Activated CD4-positive, alpha-beta T cell treated with anti-CD3 and anti-CD28 coated beads for 36 hours (primary cell): Measurements from ENCODE around the gene ELL. TPM values are rescaled to one million over a fixed set of nuclear protein-coding genes. Genes with fewer than 3 reads are reported as not detected.

Experiments used
- ATAC-seq: fragments of 200-7000 bp; cut with Tn5 transposase; one replicate; pipeline ENCODE4 v1.10.0; 2021; ENCODE audit warnings: mild to moderate bottlenecking, moderate library complexity
- CTCF ChIA-PET: fragments of 350-600 bp; sonication (Branson Sonifier 250); formaldehyde crosslinking; loops from one replicate; lab custom pipeline; 2021; ENCODE audit warnings: antibody characterized with exemption; lab: Charles Lee
- POLR2A ChIA-PET: fragments of 350-600 bp; sonication (Branson Sonifier 250); formaldehyde crosslinking; loops from one replicate; lab custom pipeline; 2021; ENCODE audit warnings: antibody characterized with exemption, inconsistent platforms; lab: Charles Lee
- DNase-seq: peaks from one replicate; pipeline ENCODE4 v3.0.0-alpha.2; 2020
- H3K27ac Mint-ChIP-seq: one replicate; pipeline ENCODE4 v1.8.0; 2021; ENCODE audit warnings: mixed read lengths
- H3K27me3 Mint-ChIP-seq: one replicate; pipeline ENCODE4 v1.8.0; 2021; ENCODE audit warnings: mixed read lengths
- H3K36me3 Mint-ChIP-seq: one replicate; pipeline ENCODE4 v1.8.0; 2021; ENCODE audit warnings: low read depth, mixed read lengths
- H3K4me1 Mint-ChIP-seq: one replicate; pipeline ENCODE4 v1.8.0; 2021; ENCODE audit warnings: mixed read lengths
- H3K4me3 Mint-ChIP-seq: one replicate; pipeline ENCODE4 v1.8.0; 2021; ENCODE audit warnings: mild to moderate bottlenecking, moderate library complexity, mixed read lengths
- H3K9me3 Mint-ChIP-seq: one replicate; pipeline ENCODE4 v1.8.0; 2021; ENCODE audit warnings: low read depth, mixed read lengths
- intact Hi-C, 2 experiments: fragments of 100-400 bp; cut with DNase I in 1 of 2; cut with micrococcal nuclease in 1 of 2; formaldehyde crosslinking; loops; one replicate each; pipeline versions ENCODE4 v1.14.2 to v1.15.1; 2022 to 2024; cut with DNase I, micrococcal nuclease
- total RNA-seq, 2 experiments: library from RNA; stranded (reverse); gene quantifications; one replicate each; pipeline ENCODE4 v1.2.3, GENCODE V29; 2021

ELL gene
- total RNA-seq, 2 experiments from 2014 or later: 20.2 to 21.4 TPM

- ChIA-PET CTCF (interaction anchor here (0.6 to 1.2 kb wide), 4 partner anchors 11 to 87 kb away, joined by 3 to 4 read pairs (median 4); no protein-coding TSS in a partner anchor), POLR2A (no interaction called here)
- Mint-ChIP-seq H3K9me3 (no peaks in the 10 kb centered on the region), H3K27me3 (no peaks in the 10 kb centered on the region), H3K27ac (no peak overlapping the region), H3K4me3 (no peak overlapping the region), H3K36me3 (peaks cover 23% of the 10 kb centered on the region), H3K4me1 (no peaks in the 10 kb centered on the region)
- ATAC-seq (no peak), DNase-seq (no peak)
- intact Hi-C loops: no loop called here
Measured at GRCh38 chr19:18457483-18458331, 64.2 kb downstream of the ELL start.

DNA sequence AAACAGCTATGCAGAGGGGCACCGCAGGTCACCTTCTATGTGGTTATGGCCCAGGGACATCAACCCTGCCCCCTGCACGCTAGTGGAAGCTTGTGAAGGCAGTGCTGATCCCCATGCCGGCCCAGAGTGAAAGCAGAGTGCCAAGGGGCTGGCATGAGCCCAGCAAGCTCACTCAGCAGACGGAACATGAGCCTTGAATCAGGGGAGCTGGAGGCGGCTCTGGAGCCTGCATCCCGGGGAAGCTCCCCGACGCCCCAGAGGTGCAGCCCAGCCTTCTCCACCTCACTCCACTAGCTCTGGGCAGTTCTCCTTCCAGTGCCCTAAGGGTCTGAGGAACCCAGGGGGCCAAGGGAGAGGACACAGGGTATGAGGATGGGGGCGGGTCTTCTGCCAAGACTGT is 64.9 kb downstream of the ELL start:
- ChIA-PET CTCF (interaction anchor here (0.5 to 1.2 kb wide), 3 partner anchors 11 to 219 kb away, joined by 3 to 4 read pairs (median 4); no protein-coding TSS in a partner anchor), POLR2A (interaction anchor here (0.7 kb wide), 1 partner anchor 835 kb away, joined by 4 read pairs; no protein-coding TSS in a partner anchor)
- Mint-ChIP-seq H3K4me3 (no peak overlapping the region), H3K36me3 (peaks cover 22% of the 10 kb centered on the region), H3K9me3 (no peaks in the 10 kb centered on the region), H3K4me1 (no peaks in the 10 kb centered on the region), H3K27ac (no peak overlapping the region), H3K27me3 (no peaks in the 10 kb centered on the region)
- no peak for ATAC-seq
- no peak for DNase-seq
- intact Hi-C loops: no loop called here

DNA sequence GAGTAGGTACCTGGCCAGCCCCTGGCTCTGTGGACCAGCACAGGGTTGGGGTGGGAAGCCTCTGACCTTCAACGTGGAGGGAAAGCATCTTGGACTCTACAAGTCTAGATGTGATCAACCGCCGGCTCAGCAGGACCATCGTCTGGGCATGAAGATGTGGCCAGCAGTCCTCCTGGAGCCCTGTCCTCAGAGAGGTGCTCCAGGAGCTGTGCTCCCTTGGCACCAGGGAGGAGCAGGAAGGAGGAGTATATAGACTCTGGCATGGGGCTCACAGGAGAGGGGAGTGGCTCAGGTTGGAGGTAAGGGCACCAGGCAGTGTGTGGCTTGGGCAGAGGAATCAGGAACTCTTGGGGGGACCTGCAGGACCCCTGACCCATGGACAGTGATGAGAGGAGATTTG is 65.6 kb downstream of the ELL start:
- Mint-ChIP-seq H3K4me3 (no peak overlapping the region), H3K36me3 (peaks cover 15% of the 10 kb centered on the region), H3K27me3 (no peaks in the 10 kb centered on the region), H3K9me3 (no peaks in the 10 kb centered on the region), H3K27ac (no peak overlapping the region), H3K4me1 (no peaks in the 10 kb centered on the region)
- intact Hi-C loops: no loop called here
- no peak for ATAC-seq
- CTCF ChIA-PET: interaction anchor here (1.2 kb wide), 1 partner anchor 12 kb away, joined by 3 read pairs; no protein-coding TSS in a partner anchor
- DNase-seq: no peak
- POLR2A ChIA-PET: interaction anchor here (0.7 kb wide), 1 partner anchor 834 kb away, joined by 4 read pairs; no protein-coding TSS in a partner anchor

DNA sequence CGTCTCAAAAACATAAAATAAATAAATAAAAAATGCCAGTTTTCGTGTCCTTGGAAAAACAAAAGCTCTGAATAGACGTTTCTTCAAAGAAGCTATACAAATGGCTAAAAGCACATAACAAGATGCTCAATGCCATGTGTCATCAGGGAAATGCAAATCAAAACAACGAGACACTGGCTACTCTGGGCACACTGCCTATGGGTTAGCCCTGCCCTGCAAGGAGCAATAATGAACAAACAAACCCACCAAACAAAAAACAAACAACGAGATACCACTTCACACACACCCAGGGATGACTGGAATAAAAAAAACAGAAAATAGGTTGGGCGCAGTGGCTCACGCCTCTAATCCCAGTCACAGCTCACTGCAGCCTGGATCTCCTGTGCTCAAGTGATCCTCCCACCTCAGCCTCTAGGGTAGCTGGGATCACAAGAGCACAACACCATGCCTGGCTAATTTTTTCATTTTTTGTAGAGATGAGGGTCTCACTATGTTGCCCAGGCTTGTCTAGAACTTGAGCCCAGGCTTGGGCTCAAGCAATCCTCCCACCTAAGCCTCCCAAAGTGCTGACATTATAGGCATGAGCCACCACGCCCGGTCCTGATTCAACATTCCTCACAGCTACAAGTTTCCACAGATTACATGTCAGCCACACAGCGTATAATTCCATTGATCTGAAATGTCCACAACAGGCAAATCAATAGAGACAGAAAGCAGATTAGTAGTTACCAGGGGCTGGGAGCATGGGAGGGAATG is 68.4 kb downstream of the ELL start:
- H3K4me3 Mint-ChIP-seq: no peak overlapping the region
- POLR2A ChIA-PET: no interaction called here
- CTCF ChIA-PET: interaction anchor here (0.5 to 1.8 kb wide), 5 partner anchors 13 to 650 kb away, joined by 3 to 5 read pairs (median 3); no protein-coding TSS in a partner anchor
- no peak for ATAC-seq
- H3K9me3 Mint-ChIP-seq: no peaks in the 10 kb centered on the region
- peak overlapping the region; percentile 3 for H3K27ac Mint-ChIP-seq
- no peaks in the 10 kb centered on the region for H3K27me3 Mint-ChIP-seq
- no peaks in the 10 kb centered on the region for H3K4me1 Mint-ChIP-seq
- peaks cover 15% of the 10 kb centered on the region for H3K36me3 Mint-ChIP-seq
- no peak for DNase-seq
- intact Hi-C loops: loop anchor here in 1 of 2 experiments (5.0 kb wide), 1 partner anchor 134 kb away; the partner anchor contains the start of gene REX1BD

GRCh38 chr19:18452386-18452785 is 69.5 kb downstream of the ELL start:
- Mint-ChIP-seq H3K9me3 (no peaks in the 10 kb centered on the region), H3K4me3 (no peak overlapping the region), H3K4me1 (no peaks in the 10 kb centered on the region), H3K36me3 (peaks cover 15% of the 10 kb centered on the region), H3K27ac (no peak overlapping the region), H3K27me3 (no peaks in the 10 kb centered on the region)
- ChIA-PET CTCF (interaction anchor here (0.7 to 2.7 kb wide), 6 partner anchors 10 to 68 kb away, joined by 3 to 18 read pairs (median 3); no protein-coding TSS in a partner anchor), POLR2A (no interaction called here)
- intact Hi-C loops: loop anchor here in 1 of 2 experiments (5.0 kb wide), 1 partner anchor 135 kb away; the partner anchor contains the start of gene REX1BD
- DNase-seq (no peak), ATAC-seq (no peak)

DNA sequence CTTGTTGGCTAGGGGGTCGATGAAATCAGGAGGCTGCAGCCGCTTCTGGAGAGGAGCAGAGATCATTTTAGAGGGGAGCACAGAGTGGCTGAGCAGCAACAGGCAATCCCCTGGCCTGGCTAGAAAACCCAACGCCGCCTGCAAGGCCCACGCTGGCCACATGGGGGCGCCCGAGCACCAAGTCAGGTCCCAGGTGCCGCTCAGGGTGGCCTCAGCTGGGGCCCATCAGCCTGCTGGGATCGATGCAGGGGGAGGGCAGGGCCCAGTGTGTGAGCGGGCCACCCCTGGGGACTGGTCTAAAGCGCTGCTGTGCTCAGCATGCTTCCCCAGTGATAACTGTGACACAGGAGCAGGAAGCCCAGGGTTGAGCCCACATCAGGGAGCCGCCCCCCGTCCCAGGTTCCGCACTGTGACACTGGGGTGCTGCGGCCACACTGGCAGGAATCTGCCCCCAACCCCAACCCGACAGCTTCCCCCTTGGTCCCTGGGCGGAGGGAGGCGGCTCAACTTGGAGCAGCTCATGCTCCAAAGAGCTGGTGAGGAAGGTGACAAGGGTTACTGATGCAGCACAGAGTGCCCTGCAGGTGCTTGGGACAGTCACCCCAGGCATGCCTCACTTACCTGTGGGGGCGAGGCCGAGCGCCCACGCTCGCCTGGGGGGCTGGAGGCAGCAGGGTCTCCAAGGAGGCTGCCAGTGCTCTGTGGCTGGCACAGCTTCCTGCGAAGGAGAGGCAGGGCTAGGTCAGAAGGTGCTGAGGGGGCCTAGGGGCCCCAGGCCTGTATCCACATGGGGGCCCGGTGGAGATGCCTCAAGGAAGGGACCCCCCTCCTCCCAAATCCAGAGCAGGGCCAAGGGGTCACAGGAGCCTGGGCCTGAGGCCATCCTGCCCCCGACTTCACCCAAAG is 70.7 kb downstream of the ELL start:
- H3K27me3 Mint-ChIP-seq: no peaks in the 10 kb centered on the region
- H3K36me3 Mint-ChIP-seq: peaks cover 14% of the 10 kb centered on the region
- H3K9me3 Mint-ChIP-seq: no peaks in the 10 kb centered on the region
- ChIA-PET POLR2A (no interaction called here), CTCF (interaction anchor here (0.6 to 2.7 kb wide), 15 partner anchors 8 to 493 kb away, joined by 3 to 18 read pairs (median 4); partner anchors contain the start of gene KXD1)
- intact Hi-C loops: loop anchor here in 1 of 2 experiments (1.0 to 5.0 kb wide), 2 partner anchors 136 to 396 kb away; partner anchors contain the start of gene REX1BD
- DNase-seq (peak; percentile 94), ATAC-seq (peak; percentile 95)
- peak overlapping the region; percentile 51 for H3K27ac Mint-ChIP-seq
- no peak overlapping the region for H3K4me3 Mint-ChIP-seq
- H3K4me1 Mint-ChIP-seq: no peaks in the 10 kb centered on the region

GRCh38 chr19:18450021-18450930 is 71.6 kb downstream of the ELL start:
- H3K27me3 Mint-ChIP-seq: no peaks in the 10 kb centered on the region
- no peak overlapping the region for H3K4me3 Mint-ChIP-seq
- no peak for DNase-seq
- H3K36me3 Mint-ChIP-seq: peaks cover 18% of the 10 kb centered on the region
- ATAC-seq: no peak
- H3K9me3 Mint-ChIP-seq: no peaks in the 10 kb centered on the region
- intact Hi-C loops: loop anchor here in 1 of 2 experiments (5.0 kb wide), 1 partner anchor 137 kb away; the partner anchor contains the start of gene REX1BD
- CTCF ChIA-PET: interaction anchor here (0.6 to 2.7 kb wide), 11 partner anchors 9 to 397 kb away, joined by 3 to 18 read pairs (median 4); partner anchors contain the start of gene KXD1
- H3K27ac Mint-ChIP-seq: peak overlapping the region; percentile 51
- H3K4me1 Mint-ChIP-seq: no peaks in the 10 kb centered on the region
- POLR2A ChIA-PET: no interaction called here

DNA sequence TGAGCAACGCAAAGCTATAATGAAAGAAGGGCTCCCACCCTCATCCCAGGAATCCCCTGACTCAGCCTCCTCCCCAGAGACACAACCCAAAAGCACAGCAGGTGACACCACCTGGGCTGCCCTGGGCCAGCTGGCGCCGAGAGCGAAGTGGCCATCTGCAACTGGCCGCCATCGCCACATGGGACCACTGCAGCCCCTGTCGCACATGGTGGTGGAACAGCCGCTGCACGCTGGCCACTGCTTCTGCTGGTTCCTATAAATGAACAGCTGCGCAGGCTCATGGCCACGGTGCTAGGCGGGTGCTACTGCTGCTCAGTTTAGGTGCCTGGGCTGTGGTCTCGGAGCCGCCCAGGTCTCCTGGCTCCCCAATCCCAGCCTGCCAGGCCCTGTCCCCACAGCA is 72.3 kb downstream of the ELL start:
- DNase-seq (no peak), ATAC-seq (no peak)
- no peaks in the 10 kb centered on the region for H3K27me3 Mint-ChIP-seq
- POLR2A ChIA-PET: no interaction called here
- H3K27ac Mint-ChIP-seq: no peak overlapping the region
- no peaks in the 10 kb centered on the region for H3K4me1 Mint-ChIP-seq
- H3K36me3 Mint-ChIP-seq: peaks cover 18% of the 10 kb centered on the region
- no peaks in the 10 kb centered on the region for H3K9me3 Mint-ChIP-seq
- intact Hi-C loops: no loop called here
- H3K4me3 Mint-ChIP-seq: no peak overlapping the region
- CTCF ChIA-PET: interaction anchor here (0.6 kb wide), 1 partner anchor 289 kb away, joined by 3 read pairs; no protein-coding TSS in a partner anchor

- POLR2A ChIA-PET: no interaction called here
- H3K36me3 Mint-ChIP-seq: peaks cover 23% of the 10 kb centered on the region
- H3K4me1 Mint-ChIP-seq: peaks cover 10% of the 10 kb centered on the region
Measured at GRCh38 chr19:18446811-18447359, 75.0 kb downstream of the ELL start.

More at GRCh38 chr19:18446811-18447359, 75.0 kb downstream of the ELL start:
- Mint-ChIP-seq H3K4me3 (no peak overlapping the region), H3K27me3 (no peaks in the 10 kb centered on the region), H3K9me3 (peaks cover 3% of the 10 kb centered on the region), H3K27ac (no peak overlapping the region)
- intact Hi-C loops: no loop called here
- DNase-seq (no peak), ATAC-seq (no peak)
- CTCF ChIA-PET: interaction anchor here (0.7 kb wide), 1 partner anchor 36 kb away, joined by 3 read pairs; no protein-coding TSS in a partner anchor
